Naive thymus-derived CD4-positive, alpha-beta T cell (primary cell): Measurements from ENCODE around the gene ITGB8. TPM values are rescaled to one million over a fixed set of nuclear protein-coding genes. Genes with fewer than 3 reads are reported as not detected.

Experiments used
- ATAC-seq: fragments of 150-1000 bp; cut with Tn5 transposase; 2 replicates; pipeline ENCODE4 v1.10.0; 2021; ENCODE audit warnings: mild to moderate bottlenecking, moderate library complexity
- CTCF ChIA-PET: fragments of 350-600 bp; sonication (Branson Sonifier 250); formaldehyde crosslinking; loops from one replicate; lab custom pipeline; 2021; ENCODE audit warnings: antibody characterized with exemption; lab: Charles Lee
- POLR2A ChIA-PET: fragments of 350-600 bp; sonication (Branson Sonifier 250); formaldehyde crosslinking; loops from one replicate; lab custom pipeline; 2021; ENCODE audit warnings: antibody characterized with exemption, inconsistent platforms; lab: Charles Lee
- DNase-seq, 9 donors: peaks; one replicate each; pipeline versions ENCODE4 v3.0.0 to v3.0.0-alpha.2; 2020 to 2022; ENCODE audit warnings: mixed read lengths in 1 of 9
- H3K27ac ChIP-seq: one replicate; pipeline ENCODE4 v1.7.0; 2013; ENCODE audit warnings: mild to moderate bottlenecking, low read depth, low read length, moderate library complexity
- H3K27me3 ChIP-seq, 2 donors: one replicate each; pipeline ENCODE4 v1.7.0; 2013; ENCODE audit warnings: low read length in 2 of 2, mild to moderate bottlenecking in 2 of 2, moderate library complexity in 2 of 2; ENCODE audit not compliant: control insufficient read depth in 2 of 2, insufficient read depth in 2 of 2
- H3K36me3 ChIP-seq, 3 experiments: 1 replicate in 2 of 3; 2 replicates in 1 of 3; pipeline ENCODE4 v1.7.0; 2013; ENCODE audit warnings: low read length in 3 of 3, mild to moderate bottlenecking in 3 of 3, moderate library complexity in 1 of 3; ENCODE audit not compliant: insufficient read depth in 3 of 3, control insufficient read depth in 2 of 3
- H3K4me1 ChIP-seq, 2 donors: one replicate each; pipeline ENCODE4 v1.7.0; 2013; ENCODE audit warnings: low read length in 2 of 2, mild to moderate bottlenecking in 2 of 2, moderate library complexity in 1 of 2; ENCODE audit not compliant: control insufficient read depth in 2 of 2, insufficient read depth in 2 of 2
- H3K4me3 ChIP-seq: 2 replicates; pipeline ENCODE4 v1.7.0; 2013; ENCODE audit warnings: mild to moderate bottlenecking, low read length
- H3K9me3 ChIP-seq, 3 experiments: 1 replicate in 2 of 3; 2 replicates in 1 of 3; pipeline ENCODE4 v1.7.0; 2013; ENCODE audit warnings: low read length in 3 of 3; ENCODE audit not compliant: control insufficient read depth in 2 of 3
- H3K27ac Mint-ChIP-seq, 9 donors: one replicate each; pipeline ENCODE4 v1.8.0; 2020 to 2022; ENCODE audit warnings: mixed read lengths in 9 of 9, mild to moderate bottlenecking in 8 of 9, moderate library complexity in 5 of 9, inconsistent platforms in 2 of 9
- H3K27me3 Mint-ChIP-seq, 5 donors: one replicate each; pipeline ENCODE4 v1.8.0; 2021 to 2022; ENCODE audit warnings: mixed read lengths in 5 of 5, mild to moderate bottlenecking in 1 of 5
- H3K36me3 Mint-ChIP-seq, 5 donors: one replicate each; pipeline ENCODE4 v1.8.0; 2020 to 2022; ENCODE audit warnings: mixed read lengths in 5 of 5, mild to moderate bottlenecking in 3 of 5, inconsistent platforms in 1 of 5
- H3K4me1 Mint-ChIP-seq, 7 donors: one replicate each; pipeline ENCODE4 v1.8.0; 2020 to 2022; ENCODE audit warnings: mixed read lengths in 7 of 7, mild to moderate bottlenecking in 3 of 7, inconsistent platforms in 1 of 7
- H3K4me3 Mint-ChIP-seq, 10 donors: one replicate each; pipeline ENCODE4 v1.8.0; 2020 to 2022; ENCODE audit warnings: mild to moderate bottlenecking in 10 of 10, mixed read lengths in 10 of 10, moderate library complexity in 6 of 10, inconsistent platforms in 2 of 10
- H3K9me3 Mint-ChIP-seq, 11 donors: one replicate each; pipeline ENCODE4 v1.8.0; 2020 to 2022; ENCODE audit warnings: mixed read lengths in 11 of 11, mild to moderate bottlenecking in 4 of 11, inconsistent platforms in 1 of 11, moderate library complexity in 1 of 11
- intact Hi-C, 2 donors: fragments of 100-400 bp; cut with micrococcal nuclease; formaldehyde crosslinking; loops; one replicate each; pipeline ENCODE4 v1.15.1; 2023
- polyA plus RNA-seq, 2 donors: library from polyadenylated mRNA; unstranded; fragments of 300-500 nt; fragmentation: Illumina TruSeq; gene quantifications; one replicate each; pipeline ENCODE4 v1.2.3, GENCODE V29; 2021
- total RNA-seq, 6 experiments: library from RNA in 5 of 6; stranded (reverse) in 5 of 6; gene quantifications; 1 replicate in 5 of 6; 2 replicates in 1 of 6; pipeline ENCODE4 v1.2.3 and lab custom pipeline; 2021 to 2026

ITGB8 gene
- total and polyA plus RNA-seq, 7 experiments from 2014 or later = 0.08 to 2.9 (median 0.85) TPM; not detected in 4

DNA sequence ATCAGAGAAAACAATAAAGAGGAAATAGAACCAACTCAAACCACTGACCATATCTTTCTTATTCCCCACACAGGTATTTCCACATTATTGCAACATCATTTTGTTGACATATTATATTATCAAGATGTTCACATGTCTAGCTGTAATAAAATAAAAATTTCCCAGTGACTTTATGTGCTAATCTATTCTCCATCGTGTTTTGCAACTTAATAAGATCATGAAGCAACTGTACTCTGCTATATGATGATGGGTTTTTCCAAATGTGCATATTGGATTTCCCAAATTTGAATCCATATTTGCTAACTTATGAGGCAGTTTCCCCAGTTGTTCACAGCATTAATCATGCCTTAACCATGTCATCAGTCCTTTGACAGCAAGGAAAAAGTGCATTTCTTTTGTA lies 127.8 kb downstream of the ITGB8 start:
- ChIA-PET POLR2A (no interaction called here), CTCF (no interaction called here)
- no peak overlapping the region for H3K4me3 ChIP-seq
- peaks cover 0 to 1% (median 0%) of the 10 kb centered on the region in 7 donors for H3K4me1 Mint-ChIP-seq
- no peak overlapping the region for H3K27ac Mint-ChIP-seq
- H3K27ac ChIP-seq = no peak overlapping the region
- no peak for DNase-seq
- H3K36me3 ChIP-seq = no peaks in the 10 kb centered on the region
- no peaks in the 10 kb centered on the region for H3K9me3 ChIP-seq
- H3K4me3 Mint-ChIP-seq = no peak overlapping the region
- peaks cover 0 to 4% (median 0%) of the 10 kb centered on the region in 11 donors for H3K9me3 Mint-ChIP-seq
- no peaks in the 10 kb centered on the region for H3K27me3 Mint-ChIP-seq
- no peaks in the 10 kb centered on the region for H3K36me3 Mint-ChIP-seq
- H3K27me3 ChIP-seq = no peaks in the 10 kb centered on the region
- H3K4me1 ChIP-seq = no peaks in the 10 kb centered on the region
- peak; percentile 34 for ATAC-seq
- intact Hi-C loops = no loop called here

DNA sequence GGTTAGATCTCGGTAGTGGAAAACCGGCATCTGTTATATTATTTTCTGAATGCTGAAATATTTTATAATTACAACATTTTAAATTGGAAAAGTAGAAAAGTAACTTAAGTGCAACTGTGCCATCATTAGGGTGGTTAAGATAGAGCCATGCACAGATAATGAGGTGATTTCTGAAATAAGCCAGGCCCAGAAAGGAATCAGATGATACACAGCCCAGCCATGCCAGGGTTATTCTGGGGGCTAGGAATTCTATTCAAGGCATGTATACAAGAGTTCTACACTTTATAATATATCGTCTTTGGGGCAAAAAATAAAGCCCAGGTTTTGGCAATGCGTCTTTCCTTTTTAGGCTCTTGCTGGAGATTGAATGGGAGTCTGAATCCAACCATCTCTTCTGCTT lies 128.7 kb downstream of the ITGB8 start:
- ChIA-PET POLR2A (no interaction called here), CTCF (no interaction called here)
- H3K9me3 Mint-ChIP-seq = peaks cover 0 to 4% (median 0%) of the 10 kb centered on the region in 11 donors
- Histone ChIP-seq H3K4me1 (no peaks in the 10 kb centered on the region), H3K36me3 (no peaks in the 10 kb centered on the region), H3K27ac (no peak overlapping the region), H3K27me3 (no peaks in the 10 kb centered on the region), H3K4me3 (no peak overlapping the region), H3K9me3 (no peaks in the 10 kb centered on the region)
- no peak for DNase-seq
- H3K27ac Mint-ChIP-seq = no peak overlapping the region
- no peak overlapping the region for H3K4me3 Mint-ChIP-seq
- no peak for ATAC-seq
- peaks cover 0 to 1% (median 0%) of the 10 kb centered on the region in 7 donors for H3K4me1 Mint-ChIP-seq
- H3K27me3 Mint-ChIP-seq = no peaks in the 10 kb centered on the region
- no peaks in the 10 kb centered on the region for H3K36me3 Mint-ChIP-seq
- intact Hi-C loops = no loop called here

DNA sequence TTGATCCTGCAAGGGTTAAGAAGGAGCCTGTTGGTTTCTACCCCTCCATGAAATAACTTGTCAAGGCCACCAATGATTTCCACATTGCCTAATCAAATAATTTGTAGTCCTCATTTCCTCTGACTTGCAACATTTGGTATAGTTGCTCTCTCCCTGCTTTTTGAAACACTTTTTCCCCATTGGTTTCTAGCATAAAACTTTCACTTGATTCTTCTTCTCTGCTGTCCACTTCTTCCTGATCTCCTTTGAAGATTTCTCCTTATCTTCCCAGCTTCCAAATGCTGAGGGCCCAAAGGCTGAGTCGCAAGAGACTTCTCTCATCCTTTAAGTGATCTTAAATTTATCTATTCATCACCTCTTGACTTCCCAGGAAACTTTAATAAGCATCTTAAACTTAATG lies 134.2 kb downstream of the ITGB8 start:
- Mint-ChIP-seq H3K4me1 (peaks cover 0 to 1% (median 0%) of the 10 kb centered on the region in 7 donors), H3K9me3 (peaks cover 0 to 8% (median 0%) of the 10 kb centered on the region in 11 donors), H3K27me3 (no peaks in the 10 kb centered on the region), H3K36me3 (no peaks in the 10 kb centered on the region), H3K4me3 (no peak overlapping the region), H3K27ac (no peak overlapping the region)
- Histone ChIP-seq H3K27me3 (no peaks in the 10 kb centered on the region), H3K36me3 (no peaks in the 10 kb centered on the region), H3K4me3 (no peak overlapping the region), H3K4me1 (no peaks in the 10 kb centered on the region), H3K27ac (no peak overlapping the region), H3K9me3 (no peaks in the 10 kb centered on the region)
- intact Hi-C loops = no loop called here
- CTCF ChIA-PET = no interaction called here
- DNase-seq (no peak), ATAC-seq (no peak)
- POLR2A ChIA-PET = no interaction called here

Other genes with a start within 250 kb of the ITGB8 start
- under 1 TPM; 0.08 to 0.24 (median 0.15) TPM for gene MACC1, start 113.5 kb upstream of the ITGB8 start, total RNA-seq
- under 1 TPM; 0.03 to 0.08 TPM for gene MACC1, start 113.5 kb upstream of the ITGB8 start, polyA plus RNA-seq